ENCODE measurements around the gene ANO9.

- TF ChIP-seq POLR2A (IDR thresholded peaks at IDR 0.05) (no peak), CTCF (IDR thresholded peaks at IDR 0.05) (no peak)
Observed at GRCh38 chr11:454043-454442, 12.2 kb upstream of the ANO9 start.

Measured in heart left ventricle (tissue), 13 donors.